ENCODE measurements around the gene CCDC51. TPM values are rescaled to one million over a fixed set of nuclear protein-coding genes. Genes with fewer than 3 reads are reported as not detected.

CCDC51 gene
- total and polyA plus RNA-seq, 4 donors, result 6.6 to 14.4 (median 11.1) TPM

DNA sequence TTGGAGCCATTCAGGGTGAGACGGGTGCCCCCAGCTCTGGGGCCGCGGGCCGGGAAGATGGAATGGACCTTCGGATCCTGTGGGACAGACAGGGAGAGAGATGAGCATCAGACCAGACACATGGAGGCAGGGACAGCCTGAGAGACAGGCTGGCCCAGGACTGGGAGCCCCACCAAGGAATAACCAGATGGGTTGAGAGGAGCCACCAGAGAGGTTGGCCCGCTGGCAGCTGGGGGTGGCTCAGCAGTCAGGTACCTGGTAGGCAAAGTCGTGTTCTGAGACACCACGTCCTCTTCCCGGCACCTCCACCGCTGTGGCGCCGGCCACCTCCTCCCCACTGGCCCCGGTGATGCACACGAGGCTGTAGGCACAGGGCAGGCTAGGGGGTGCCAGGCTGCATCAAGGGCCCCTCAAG is 23.8 kb downstream of the CCDC51 start:
- no peak for DNase-seq
- 89 to 93% methylated on average over 14 of the region's 14 CpGs for WGBS, 2 donors
- no peaks in the 10 kb centered on the region for H3K4me1 ChIP-seq (ENCODE audit: control insufficient read depth in 5 of 5, insufficient read depth in 5 of 5, low read length in 5 of 5)
- H3K9me3 ChIP-seq (ENCODE audit: control insufficient read depth in 4 of 4, insufficient read depth in 3 of 4, low read length in 3 of 4), result no peaks in the 10 kb centered on the region
- no peak overlapping the region for H3K9ac ChIP-seq (ENCODE audit: insufficient read depth in 1 of 2, low read length in 2 of 2)
- ATAC-seq (ENCODE audit: insufficient read depth, low FRiP score), result no peak
- H3K27ac ChIP-seq (ENCODE audit: low read depth in 1 of 2, low read length in 1 of 2), result no peak overlapping the region
- H3K36me3 ChIP-seq (ENCODE audit: control insufficient read depth in 4 of 4, insufficient read depth in 4 of 4, low read length in 4 of 4), result peaks cover 0 to 73% (median 26%) of the 10 kb centered on the region in 4 donors
- no peak overlapping the region for H3K4me3 ChIP-seq
- TF ChIP-seq, protein P1, sequence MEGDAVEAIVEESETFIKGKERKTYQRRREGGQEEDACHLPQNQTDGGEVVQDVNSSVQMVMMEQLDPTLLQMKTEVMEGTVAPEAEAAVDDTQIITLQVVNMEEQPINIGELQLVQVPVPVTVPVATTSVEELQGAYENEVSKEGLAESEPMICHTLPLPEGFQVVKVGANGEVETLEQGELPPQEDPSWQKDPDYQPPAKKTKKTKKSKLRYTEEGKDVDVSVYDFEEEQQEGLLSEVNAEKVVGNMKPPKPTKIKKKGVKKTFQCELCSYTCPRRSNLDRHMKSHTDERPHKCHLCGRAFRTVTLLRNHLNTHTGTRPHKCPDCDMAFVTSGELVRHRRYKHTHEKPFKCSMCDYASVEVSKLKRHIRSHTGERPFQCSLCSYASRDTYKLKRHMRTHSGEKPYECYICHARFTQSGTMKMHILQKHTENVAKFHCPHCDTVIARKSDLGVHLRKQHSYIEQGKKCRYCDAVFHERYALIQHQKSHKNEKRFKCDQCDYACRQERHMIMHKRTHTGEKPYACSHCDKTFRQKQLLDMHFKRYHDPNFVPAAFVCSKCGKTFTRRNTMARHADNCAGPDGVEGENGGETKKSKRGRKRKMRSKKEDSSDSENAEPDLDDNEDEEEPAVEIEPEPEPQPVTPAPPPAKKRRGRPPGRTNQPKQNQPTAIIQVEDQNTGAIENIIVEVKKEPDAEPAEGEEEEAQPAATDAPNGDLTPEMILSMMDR (IDR thresholded peaks at IDR 0.05; ENCODE audit: control extremely low read depth, extremely low read depth), result no peak
- no peaks in the 10 kb centered on the region for H3K27me3 ChIP-seq (ENCODE audit: control insufficient read depth in 3 of 3, insufficient read depth in 3 of 3, low read length in 2 of 3)

DNA sequence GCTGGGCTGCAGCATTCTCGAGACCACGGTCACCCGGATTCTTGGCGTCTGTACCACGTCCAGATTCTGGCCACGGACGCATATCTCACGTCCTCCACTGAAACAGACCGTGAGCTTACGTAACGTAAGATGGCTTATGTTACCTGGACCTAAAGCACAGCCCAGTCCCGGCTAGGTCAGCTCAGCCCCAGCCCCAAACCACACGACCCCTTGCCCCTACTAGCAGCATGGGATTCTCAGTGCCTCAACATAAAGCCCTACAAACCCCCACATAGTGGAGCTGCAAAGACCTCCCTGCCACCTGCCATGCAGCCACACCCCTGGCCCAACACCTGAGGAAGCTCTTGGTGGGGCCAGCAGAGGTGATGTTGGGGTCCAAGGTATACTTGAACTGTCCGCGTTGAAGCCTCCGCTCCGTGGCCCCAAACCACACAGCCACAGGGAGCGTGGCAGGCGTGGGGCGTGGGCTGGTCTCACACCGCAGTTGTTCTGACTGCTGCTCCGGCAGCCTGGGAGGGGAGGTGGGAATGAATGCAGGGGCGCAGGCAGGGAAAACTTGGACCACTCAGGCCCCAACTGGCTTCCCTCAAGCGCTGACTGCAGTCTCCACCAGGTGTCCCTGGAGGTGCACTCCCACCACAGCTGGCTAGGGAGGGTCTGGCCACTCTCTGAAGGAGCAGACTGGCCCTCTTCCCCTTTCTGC is 24.5 kb downstream of the CCDC51 start:
- H3K9ac ChIP-seq (ENCODE audit: insufficient read depth in 1 of 2, low read length in 2 of 2), result no peak overlapping the region
- H3K9me3 ChIP-seq (ENCODE audit: control insufficient read depth in 4 of 4, insufficient read depth in 3 of 4, low read length in 3 of 4), result no peaks in the 10 kb centered on the region
- no peak overlapping the region for H3K27ac ChIP-seq (ENCODE audit: low read depth in 1 of 2, low read length in 1 of 2)
- WGBS, 2 donors, result 93 to 96% methylated on average over 24 of the region's 24 CpGs
- H3K36me3 ChIP-seq (ENCODE audit: control insufficient read depth in 4 of 4, insufficient read depth in 4 of 4, low read length in 4 of 4), result peaks cover 3 to 72% (median 26%) of the 10 kb centered on the region in 4 donors
- no peaks in the 10 kb centered on the region for H3K4me1 ChIP-seq (ENCODE audit: control insufficient read depth in 5 of 5, insufficient read depth in 5 of 5, low read length in 5 of 5)
- DNase-seq, result no peak
- TF ChIP-seq, protein P1 (IDR thresholded peaks at IDR 0.05; ENCODE audit: control extremely low read depth, extremely low read depth), result no peak
- no peak overlapping the region for H3K4me3 ChIP-seq
- no peak for ATAC-seq (ENCODE audit: insufficient read depth, low FRiP score)
- H3K27me3 ChIP-seq (ENCODE audit: control insufficient read depth in 3 of 3, insufficient read depth in 3 of 3, low read length in 2 of 3), result no peaks in the 10 kb centered on the region

DNA sequence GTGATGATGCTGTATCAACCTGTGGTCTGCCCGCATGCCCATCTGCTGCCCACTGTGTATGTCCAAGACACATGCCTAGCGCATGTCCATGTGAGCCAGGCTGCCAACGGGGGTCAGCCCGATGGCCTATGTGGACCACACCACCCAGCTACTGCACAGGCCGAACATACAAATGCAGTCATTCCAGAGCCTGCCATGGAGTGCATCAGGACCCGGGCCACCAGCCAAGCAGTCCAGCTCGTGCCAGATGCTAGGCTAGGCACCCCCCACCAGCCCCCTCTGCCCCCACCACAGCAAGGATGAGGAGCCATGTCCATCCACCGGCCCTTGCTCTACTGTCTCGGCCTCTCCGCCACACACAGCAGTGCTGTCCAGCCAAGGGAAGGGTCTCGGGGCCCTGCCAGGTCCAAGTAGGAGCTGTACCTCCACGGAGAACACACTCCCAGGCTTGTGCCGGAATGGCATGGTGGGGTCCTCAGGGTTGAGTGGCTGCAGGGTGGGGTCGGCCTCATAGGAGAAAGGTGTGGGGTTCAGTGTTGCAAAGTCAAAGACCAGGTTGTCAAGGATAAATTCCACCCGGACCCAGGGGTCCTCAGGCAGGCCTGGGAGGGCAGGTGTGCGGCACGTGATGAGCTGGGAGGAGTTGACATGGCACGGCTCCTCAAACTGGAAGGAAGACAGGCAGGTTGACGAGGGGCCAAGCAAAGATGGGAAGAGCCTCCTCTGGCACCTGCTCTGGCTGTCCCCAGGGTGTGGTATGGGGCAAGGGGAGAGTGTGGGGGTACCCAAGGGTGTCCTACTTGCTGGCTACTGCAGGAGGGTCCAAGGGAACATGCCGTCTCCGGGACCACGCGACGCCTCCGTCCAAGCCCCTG is 25.3 kb downstream of the CCDC51 start:
- WGBS, 2 donors, result 92 to 93% methylated on average over 25 of the region's 25 CpGs
- Histone ChIP-seq H3K9ac (ENCODE audit: insufficient read depth in 1 of 2, low read length in 2 of 2) (no peak overlapping the region), H3K9me3 (ENCODE audit: control insufficient read depth in 4 of 4, insufficient read depth in 3 of 4, low read length in 3 of 4) (no peaks in the 10 kb centered on the region), H3K4me1 (ENCODE audit: control insufficient read depth in 5 of 5, insufficient read depth in 5 of 5, low read length in 5 of 5) (no peaks in the 10 kb centered on the region), H3K4me3 (no peak overlapping the region), H3K27ac (ENCODE audit: low read depth in 1 of 2, low read length in 1 of 2) (no peak overlapping the region), H3K36me3 (ENCODE audit: control insufficient read depth in 4 of 4, insufficient read depth in 4 of 4, low read length in 4 of 4) (peaks cover 4 to 73% (median 26%) of the 10 kb centered on the region in 4 donors), H3K27me3 (ENCODE audit: control insufficient read depth in 3 of 3, insufficient read depth in 3 of 3, low read length in 2 of 3) (no peaks in the 10 kb centered on the region)
- TF ChIP-seq, protein P1 (IDR thresholded peaks at IDR 0.05; ENCODE audit: control extremely low read depth, extremely low read depth), result no peak
- ATAC-seq (ENCODE audit: insufficient read depth, low FRiP score) (no peak), DNase-seq (no peak)

All from lung (tissue), 12 donors.